RWPE1 (cell line): Measurements from ENCODE around the gene SEC16A.

Experiments
- CTCF ChIA-PET: fragments of 350-600 bp; sonication (Branson Sonifier 250); formaldehyde crosslinking; extraction: SDS; loops from one replicate; lab custom pipeline; 2021; lab: Yijun Ruan, JAX
- POLR2A ChIA-PET: fragments of 400-600 bp; formaldehyde crosslinking; extraction: SDS; loops from one replicate; lab custom pipeline; 2020; ENCODE audit warnings: antibody characterized with exemption; ENCODE audit not compliant: low non-redundant PET; lab: Yijun Ruan, JAX
- DNase-seq: peaks from one replicate; pipeline ENCODE4 v3.0.0; 2012; ENCODE audit warnings: low spot score
- H3K27ac ChIP-seq: fragments of 450-650 bp; 2 replicates; pipeline ENCODE4 v1.5.1; 2017
- CTCF ChIP-seq: fragments of 450-650 bp; conservative IDR thresholded peaks from 2 replicates; pipeline ENCODE4 v1.5.1; 2017; ENCODE audit warnings: low read depth, mild to moderate bottlenecking

The SEC16A gene

GRCh38 chr9:136400038-136400834 lies 82.6 kb downstream of the SEC16A start, which contains the start of gene SNAPC4:
Gene SNAPC4, minus strand, starts transcription at chr9:136400170. Its CDS starts 1,742 bp downstream, at chr9:136398428.
- peak within 1 kb of the TSS; percentile 79 for H3K27ac ChIP-seq
- CTCF ChIA-PET = interaction anchor here (0.5 to 3.3 kb wide), 13 partner anchors 9 to 329 kb away, joined by 3 to 18 read pairs (median 4); partner anchors contain the start of genes DNLZ, ENTR1 and PMPCA

DNA sequence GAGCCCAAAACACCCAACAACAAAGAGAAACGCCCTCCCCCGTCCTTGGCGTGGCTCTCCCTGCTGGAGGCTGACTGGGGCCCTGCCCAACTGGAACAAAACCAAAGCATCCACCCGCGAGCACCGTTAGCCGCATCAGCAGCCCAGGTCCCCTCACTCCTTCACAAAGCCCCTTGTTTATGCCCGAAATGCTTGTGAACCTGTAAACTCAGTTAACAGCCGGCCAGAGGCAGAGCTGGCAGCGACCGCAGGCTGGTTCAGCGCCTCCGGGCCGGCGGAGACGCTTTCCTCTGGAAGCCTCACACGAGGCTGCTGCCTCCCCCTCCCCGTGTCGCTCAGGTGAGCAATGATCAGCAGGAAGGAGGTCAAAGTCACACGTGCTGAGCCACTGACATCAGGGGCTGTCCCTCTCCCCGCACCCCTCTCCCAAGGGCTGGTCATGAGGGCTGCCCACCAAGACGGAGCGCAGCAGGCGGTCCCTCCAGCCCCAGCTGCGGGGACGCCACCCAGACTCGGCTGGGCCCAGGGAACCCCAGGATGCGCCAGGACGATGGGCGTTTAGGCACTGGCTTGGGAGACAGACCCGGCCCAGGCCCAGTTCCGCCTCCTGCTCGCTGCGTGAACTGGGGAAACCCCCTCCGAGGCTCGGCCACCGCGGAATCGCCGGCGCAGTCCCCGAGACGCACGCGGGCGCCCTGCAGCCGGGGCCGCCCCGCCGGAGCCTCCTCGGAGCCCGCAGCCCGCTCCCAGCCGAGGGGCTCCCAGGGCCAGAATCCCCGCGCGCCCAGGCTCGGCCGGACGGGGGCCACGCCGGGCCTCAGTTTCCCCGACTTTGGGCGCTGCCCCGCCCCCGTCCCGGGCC lies 83.4 kb downstream of the SEC16A start:
- peak overlapping the region; percentile 79 for H3K27ac ChIP-seq
- no peak for TF ChIP-seq CTCF
- peak; percentile 61 for DNase-seq
- POLR2A ChIA-PET = no interaction called here
- CTCF ChIA-PET = interaction anchor here (0.5 to 3.3 kb wide), 5 partner anchors 10 to 330 kb away, joined by 3 to 18 read pairs (median 3); partner anchors contain the start of genes CCDC187, DNLZ, ENTR1 and PMPCA

More at GRCh38 chr9:136400038-136400834, 82.6 kb downstream of the SEC16A start, which contains the start of gene SNAPC4:
- peak; percentile 95 for DNase-seq
- POLR2A ChIA-PET = no interaction called here
- TF ChIP-seq CTCF = peak; percentile 100

GRCh38 chr9:136398286-136398685 lies 84.6 kb downstream of the SEC16A start:
- TF ChIP-seq CTCF = no peak
- CTCF ChIA-PET = interaction anchor here (0.5 to 0.7 kb wide), 2 partner anchors 11 to 24 kb away, joined by 3 read pairs; no protein-coding TSS in a partner anchor
- H3K27ac ChIP-seq = peak overlapping the region; percentile 79
- POLR2A ChIA-PET = no interaction called here
- DNase-seq = no peak

DNA sequence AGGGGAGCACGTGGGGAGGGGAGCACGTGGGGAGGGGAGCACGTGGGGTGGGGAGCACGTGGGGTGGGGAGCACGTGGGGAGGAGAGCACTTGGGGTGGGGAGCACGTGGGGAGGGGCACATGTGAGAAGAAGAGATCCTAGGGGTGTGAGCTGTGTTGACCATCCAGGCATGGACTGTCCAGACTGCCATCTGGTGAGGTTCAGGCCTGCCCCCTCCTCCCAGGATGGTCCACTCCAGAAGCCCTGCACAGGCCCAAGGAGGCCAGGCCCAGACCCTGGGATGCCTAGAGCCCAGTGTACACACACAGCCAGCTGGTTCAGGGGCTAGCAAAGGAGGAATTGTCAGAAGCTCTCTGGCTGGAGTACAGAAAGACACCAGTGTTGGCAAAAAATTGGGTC lies 85.2 kb downstream of the SEC16A start:
- ChIA-PET POLR2A (no interaction called here), CTCF (interaction anchor here (0.7 to 1.0 kb wide), 3 partner anchors 10 to 34 kb away, joined by 3 read pairs; partner anchors contain the start of gene DNLZ)
- no peak for DNase-seq
- H3K27ac ChIP-seq = peak overlapping the region; percentile 79
- no peak for TF ChIP-seq CTCF

DNA sequence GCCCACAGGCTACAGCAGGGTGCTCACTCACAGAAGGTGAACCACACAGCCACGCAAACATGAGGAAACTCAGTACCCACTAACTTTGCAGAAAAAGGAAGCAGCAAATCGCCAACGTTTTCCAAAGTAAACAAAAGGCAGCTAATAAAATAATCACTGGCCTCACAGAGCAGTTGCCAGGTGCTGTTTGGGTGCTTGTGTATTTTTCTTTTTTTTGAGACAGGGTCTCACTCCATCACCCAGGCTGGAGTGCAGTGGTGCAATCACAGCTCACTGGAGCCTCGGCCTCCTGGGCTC lies 86.7 kb downstream of the SEC16A start:
- ChIA-PET CTCF (interaction anchor here (1.2 kb wide), 2 partner anchors 32 to 84 kb away, joined by 4 read pairs; partner anchors contain the start of gene DNLZ), POLR2A (no interaction called here)
- TF ChIP-seq CTCF = no peak
- no peak for DNase-seq
- H3K27ac ChIP-seq = peak overlapping the region; percentile 2; the same call in 1 of the 2 replicates
